ENCODE measurements around the gene MYO7A. TPM values are rescaled to one million over a fixed set of nuclear protein-coding genes. Genes with fewer than 3 reads are reported as not detected.

The MYO7A gene
- polyA plus RNA-seq, 1 experiment: not detected

- ChIA-PET CTCF (interaction anchor here (0.8 to 5.0 kb wide), 5 partner anchors 9 to 44 kb away, joined by 3 to 53 read pairs (median 3); no protein-coding TSS in a partner anchor), POLR2A (no interaction called here)
- Histone ChIP-seq H3K9me3 (ENCODE audit: control insufficient read depth, insufficient read depth, low read length) (no peaks in the 10 kb centered on the region), H3K4me3 (ENCODE audit: low read depth, low read length) (no peak overlapping the region), H3K27me3 (ENCODE audit: control insufficient read depth, insufficient read depth, low read length) (no peaks in the 10 kb centered on the region), H3K27ac (ENCODE audit: low read depth, low read length) (peak overlapping the region; percentile 39)
- no peak for TF ChIP-seq CTCF (IDR thresholded peaks at IDR 0.05; ENCODE audit: low read depth, low read length)
- DNase-seq (ENCODE audit: low read depth, low spot score): no peak
These were observed 45.8 kb upstream of the MYO7A start for GRCh38 chr11:77081976-77082836.

GRCh38 chr11:77082838-77083565 is 45.0 kb upstream of the MYO7A start:
- no peak for DNase-seq (ENCODE audit: low read depth, low spot score)
- ChIA-PET POLR2A (no interaction called here), CTCF (interaction anchor here (0.8 to 5.0 kb wide), 4 partner anchors 8 to 38 kb away, joined by 3 to 53 read pairs (median 6); no protein-coding TSS in a partner anchor)
- Histone ChIP-seq H3K27ac (ENCODE audit: low read depth, low read length) (peak overlapping the region; percentile 39), H3K4me3 (ENCODE audit: low read depth, low read length) (no peak overlapping the region), H3K9me3 (ENCODE audit: control insufficient read depth, insufficient read depth, low read length) (no peaks in the 10 kb centered on the region), H3K27me3 (ENCODE audit: control insufficient read depth, insufficient read depth, low read length) (no peaks in the 10 kb centered on the region)
- no peak for TF ChIP-seq CTCF (IDR thresholded peaks at IDR 0.05; ENCODE audit: low read depth, low read length)

- no peak for DNase-seq (ENCODE audit: low read depth, low spot score)
- no peaks in the 10 kb centered on the region for H3K9me3 ChIP-seq (ENCODE audit: control insufficient read depth, insufficient read depth, low read length)
- CTCF ChIA-PET: interaction anchor here (1.9 to 5.0 kb wide), 2 partner anchors 8 to 36 kb away, joined by 10 to 53 read pairs; no protein-coding TSS in a partner anchor
- no peak overlapping the region for H3K27ac ChIP-seq (ENCODE audit: low read depth, low read length)
- POLR2A ChIA-PET: no interaction called here
- no peaks in the 10 kb centered on the region for H3K27me3 ChIP-seq (ENCODE audit: control insufficient read depth, insufficient read depth, low read length)
- no peak overlapping the region for H3K4me3 ChIP-seq (ENCODE audit: low read depth, low read length)
- TF ChIP-seq CTCF (IDR thresholded peaks at IDR 0.05; ENCODE audit: low read depth, low read length): no peak
These were observed 44.3 kb upstream of the MYO7A start for GRCh38 chr11:77083566-77084245.

GRCh38 chr11:77084581-77085191 is 43.4 kb upstream of the MYO7A start:
- Histone ChIP-seq H3K4me3 (ENCODE audit: low read depth, low read length) (no peak overlapping the region), H3K27ac (ENCODE audit: low read depth, low read length) (no peak overlapping the region), H3K9me3 (ENCODE audit: control insufficient read depth, insufficient read depth, low read length) (no peaks in the 10 kb centered on the region), H3K27me3 (ENCODE audit: control insufficient read depth, insufficient read depth, low read length) (no peaks in the 10 kb centered on the region)
- ChIA-PET POLR2A (no interaction called here), CTCF (no interaction called here)
- TF ChIP-seq CTCF (IDR thresholded peaks at IDR 0.05; ENCODE audit: low read depth, low read length): no peak
- no peak for DNase-seq (ENCODE audit: low read depth, low spot score)

Data from AG04450 (cell line).